Fibroblast of mammary gland (primary cell): ENCODE measurements around the gene NDFIP2.

Source experiments
- DNase-seq: peaks from one replicate; pipeline ENCODE4 v3.0.0-alpha.2; 2010; ENCODE audit warnings: low read depth
- H3K4me3 ChIP-seq: 2 replicates; pipeline ENCODE4 v1.5.1; 2011; ENCODE audit warnings: low read depth, mild to moderate bottlenecking, low read length, moderate library complexity; ENCODE audit not compliant: control insufficient read depth
- TF ChIP-seq, protein P1 (sequence below): conservative IDR thresholded peaks from 2 replicates; pipeline ENCODE4 v1.5.1; 2011; ENCODE audit warnings: low read depth, low read length, inconsistent platforms; ENCODE audit not compliant: control insufficient read depth, insufficient read depth

Gene NDFIP2

DNA sequence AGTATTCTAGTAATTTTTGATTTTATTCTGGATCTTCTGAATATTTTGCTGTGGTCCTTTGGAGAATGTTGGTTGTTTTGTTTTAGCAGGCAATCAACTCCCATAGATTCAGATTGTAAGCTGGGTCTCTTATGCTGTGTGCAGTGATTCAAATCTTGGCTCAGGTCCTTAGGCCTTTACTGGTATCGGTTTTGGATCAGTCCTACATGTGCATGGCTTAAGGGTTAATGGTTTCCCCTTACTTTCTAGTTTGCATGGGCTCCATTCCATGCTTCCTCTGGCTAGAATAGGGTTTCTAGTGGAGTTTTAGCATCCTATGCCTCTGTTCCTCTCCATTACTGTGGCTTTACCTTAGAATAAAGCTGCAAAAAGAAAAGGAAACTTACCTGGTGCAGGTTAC lies 16.1 kb downstream of the NDFIP2 start:
- TF ChIP-seq, protein P1, sequence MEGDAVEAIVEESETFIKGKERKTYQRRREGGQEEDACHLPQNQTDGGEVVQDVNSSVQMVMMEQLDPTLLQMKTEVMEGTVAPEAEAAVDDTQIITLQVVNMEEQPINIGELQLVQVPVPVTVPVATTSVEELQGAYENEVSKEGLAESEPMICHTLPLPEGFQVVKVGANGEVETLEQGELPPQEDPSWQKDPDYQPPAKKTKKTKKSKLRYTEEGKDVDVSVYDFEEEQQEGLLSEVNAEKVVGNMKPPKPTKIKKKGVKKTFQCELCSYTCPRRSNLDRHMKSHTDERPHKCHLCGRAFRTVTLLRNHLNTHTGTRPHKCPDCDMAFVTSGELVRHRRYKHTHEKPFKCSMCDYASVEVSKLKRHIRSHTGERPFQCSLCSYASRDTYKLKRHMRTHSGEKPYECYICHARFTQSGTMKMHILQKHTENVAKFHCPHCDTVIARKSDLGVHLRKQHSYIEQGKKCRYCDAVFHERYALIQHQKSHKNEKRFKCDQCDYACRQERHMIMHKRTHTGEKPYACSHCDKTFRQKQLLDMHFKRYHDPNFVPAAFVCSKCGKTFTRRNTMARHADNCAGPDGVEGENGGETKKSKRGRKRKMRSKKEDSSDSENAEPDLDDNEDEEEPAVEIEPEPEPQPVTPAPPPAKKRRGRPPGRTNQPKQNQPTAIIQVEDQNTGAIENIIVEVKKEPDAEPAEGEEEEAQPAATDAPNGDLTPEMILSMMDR = no peak
- no peak overlapping the region for H3K4me3 ChIP-seq
- DNase-seq = no peak

DNA sequence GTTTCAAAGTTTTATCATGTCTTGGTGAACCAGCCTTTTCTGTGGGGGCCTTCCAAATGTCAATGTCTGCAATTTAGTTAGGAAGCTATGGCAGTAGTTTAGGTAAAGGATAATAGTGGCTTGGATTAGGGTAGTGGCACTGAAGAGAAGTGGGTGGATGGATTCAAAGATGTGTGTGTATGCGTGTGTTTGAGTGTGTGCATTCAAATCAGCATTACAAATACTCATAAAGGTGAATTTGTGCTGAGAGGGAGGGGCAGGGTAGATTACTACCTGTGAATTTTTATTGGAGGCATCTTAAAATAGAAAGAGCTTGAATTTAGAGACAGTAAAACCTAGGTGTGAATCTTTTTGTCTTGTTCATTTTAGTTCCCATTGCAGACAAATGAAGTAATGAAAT lies 16.9 kb downstream of the NDFIP2 start:
- TF ChIP-seq, protein P1 = no peak
- H3K4me3 ChIP-seq = no peak overlapping the region
- no peak for DNase-seq

DNA sequence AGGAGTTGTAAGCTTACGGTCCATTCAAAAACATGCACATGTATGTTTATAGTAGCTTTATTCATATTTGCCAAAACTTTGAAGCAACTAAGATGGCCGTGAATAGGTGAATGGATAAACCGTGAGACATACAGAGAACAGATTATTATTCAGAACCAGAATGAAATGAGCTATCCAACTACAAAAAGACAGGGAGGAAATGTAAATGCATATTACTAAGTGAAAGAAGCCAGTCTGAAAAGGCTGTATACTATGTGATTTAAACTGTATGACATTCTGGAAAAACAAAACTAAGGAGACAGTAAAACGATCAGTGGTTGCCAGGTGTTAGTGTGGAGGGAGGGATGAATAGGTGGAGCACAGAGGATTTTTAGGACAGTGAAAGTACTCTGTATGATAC lies 19.9 kb downstream of the NDFIP2 start:
- H3K4me3 ChIP-seq = no peak overlapping the region
- no peak for DNase-seq
- TF ChIP-seq, protein P1 = no peak

DNA sequence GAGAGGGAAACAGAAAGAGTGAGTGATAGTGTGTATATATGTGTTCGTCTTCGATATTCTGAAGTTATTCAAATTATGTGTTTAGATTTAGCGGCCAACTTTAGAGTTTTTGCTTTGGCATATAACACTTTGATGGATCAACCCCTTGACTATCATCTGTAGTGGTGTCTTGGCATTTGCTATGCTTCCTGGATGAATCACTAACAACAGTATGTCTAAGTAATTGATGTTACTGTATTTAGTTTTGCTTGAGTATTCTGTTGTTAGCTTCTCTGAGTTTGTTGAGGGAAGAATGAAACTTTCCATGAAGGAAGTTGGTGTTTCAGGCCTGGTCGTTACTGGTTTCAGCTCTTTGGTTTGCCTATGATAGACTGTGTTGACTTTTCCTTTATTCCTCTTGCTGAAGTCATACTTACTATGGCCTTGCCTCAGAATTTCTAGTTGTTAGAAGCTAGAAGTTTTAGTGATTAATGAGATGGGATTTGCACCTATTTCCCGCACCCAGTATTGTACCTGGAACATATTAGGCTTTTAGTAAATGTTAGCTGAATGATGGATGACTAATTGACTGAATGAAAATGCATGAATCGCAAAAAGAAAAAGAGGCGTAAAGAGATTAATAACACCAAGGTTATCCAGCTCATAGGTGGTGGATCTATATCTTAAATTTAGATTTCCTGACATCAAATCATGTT lies 20.7 kb downstream of the NDFIP2 start:
- DNase-seq = peak; percentile 38
- no peak overlapping the region for H3K4me3 ChIP-seq
- TF ChIP-seq, protein P1 = no peak

DNA sequence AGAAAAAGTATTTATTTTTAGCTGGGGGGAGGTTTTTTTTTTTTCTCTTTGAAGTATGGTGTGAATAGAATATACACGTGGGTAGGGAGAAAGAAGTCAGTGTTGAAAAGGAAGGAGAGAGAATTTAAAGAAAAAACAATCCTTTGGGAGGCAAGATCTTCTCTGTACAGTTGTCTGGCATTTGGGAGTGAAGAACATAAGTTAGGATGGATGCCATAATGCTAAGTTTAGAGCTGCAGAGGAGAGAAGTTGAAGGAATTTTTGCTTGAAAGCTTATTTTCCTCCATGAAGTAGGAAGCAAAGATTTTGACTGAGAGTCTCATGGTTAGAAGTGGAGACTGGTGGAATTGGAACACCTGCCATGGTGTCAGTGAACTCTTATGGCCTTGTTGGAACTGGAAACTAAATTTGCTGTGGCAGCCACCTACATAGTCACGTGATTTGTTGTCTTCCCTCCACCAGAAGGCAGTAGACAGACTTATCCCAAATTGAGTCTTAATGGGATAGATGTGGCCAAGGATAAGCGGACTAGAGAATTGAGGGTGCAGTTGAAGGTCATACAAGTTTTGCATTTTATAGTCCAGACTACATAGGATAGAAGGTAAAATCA lies 22.0 kb downstream of the NDFIP2 start:
- no peak for DNase-seq
- no peak overlapping the region for H3K4me3 ChIP-seq
- TF ChIP-seq, protein P1 = no peak

DNA sequence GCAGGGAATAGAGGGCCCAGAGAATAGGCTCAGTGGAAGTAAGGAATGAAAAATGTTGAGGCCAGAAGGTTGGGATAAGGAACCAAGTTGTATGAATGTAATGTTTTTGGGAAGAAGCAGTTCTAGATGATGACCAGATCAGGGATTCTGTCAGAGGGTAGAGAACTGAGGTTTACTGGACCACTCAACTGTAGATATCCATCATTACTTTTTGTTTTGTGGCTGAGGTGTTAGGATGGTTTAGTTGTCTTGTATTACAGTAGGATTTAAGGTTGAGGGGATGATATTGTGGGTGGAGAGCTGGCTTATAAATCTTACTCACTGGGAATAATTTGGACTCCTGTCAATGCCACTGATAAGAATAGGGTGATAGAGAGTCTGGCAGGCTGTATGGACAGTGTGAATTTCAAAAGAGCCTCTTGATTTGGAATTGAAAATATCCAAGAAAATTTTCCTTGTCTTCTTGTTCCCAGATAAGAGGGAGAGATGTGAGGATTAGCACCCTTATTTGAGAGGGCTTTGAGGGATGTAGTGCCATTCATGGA lies 22.6 kb downstream of the NDFIP2 start:
- no peak overlapping the region for H3K4me3 ChIP-seq
- DNase-seq = no peak
- TF ChIP-seq, protein P1 = no peak
